ENCODE results near the gene GPR26.

Gene GPR26

DNA sequence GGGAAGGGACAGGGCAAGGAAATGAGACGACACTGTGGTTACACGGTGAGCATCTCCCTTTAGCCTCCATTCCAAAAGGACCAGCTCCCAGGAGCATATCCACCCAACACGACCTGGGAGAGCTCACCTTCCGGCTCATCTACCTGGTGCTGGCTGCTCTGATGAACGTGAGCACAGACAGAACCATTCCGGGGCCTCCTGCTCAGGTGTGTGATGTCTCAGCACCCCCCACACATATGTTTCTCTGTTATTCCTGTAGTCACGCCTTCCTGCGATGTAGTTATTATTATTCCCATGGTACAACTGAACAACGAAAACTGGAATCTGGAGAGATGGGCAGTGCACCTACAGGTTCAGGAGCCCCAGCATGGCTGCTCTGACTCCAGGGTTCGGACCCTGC is 20.5 kb upstream of the GPR26 start:
- DNase-seq (ENCODE audit: low read depth in 2 of 2): no peak

DNA sequence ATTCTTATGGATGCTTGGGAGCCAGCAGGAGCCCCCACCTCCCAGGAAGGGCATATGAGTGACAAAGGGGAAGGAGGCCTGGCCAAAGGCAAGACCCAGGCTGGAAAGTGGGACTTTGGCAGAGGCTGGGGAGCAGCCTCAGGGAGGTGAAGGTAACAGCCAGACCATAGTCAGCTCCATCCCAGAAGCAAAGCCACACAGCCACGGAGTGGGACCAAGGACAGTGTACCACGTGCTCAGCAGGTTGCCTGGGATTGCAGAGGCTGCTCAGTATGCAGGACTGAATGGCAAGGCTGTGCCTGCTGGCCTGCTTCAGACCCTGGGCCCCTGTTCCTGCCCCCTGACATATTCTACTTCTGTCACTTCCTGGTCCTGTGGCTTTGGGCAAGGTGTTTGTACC is 17.6 kb upstream of the GPR26 start:
- DNase-seq (ENCODE audit: low read depth in 2 of 2): no peak

DNA sequence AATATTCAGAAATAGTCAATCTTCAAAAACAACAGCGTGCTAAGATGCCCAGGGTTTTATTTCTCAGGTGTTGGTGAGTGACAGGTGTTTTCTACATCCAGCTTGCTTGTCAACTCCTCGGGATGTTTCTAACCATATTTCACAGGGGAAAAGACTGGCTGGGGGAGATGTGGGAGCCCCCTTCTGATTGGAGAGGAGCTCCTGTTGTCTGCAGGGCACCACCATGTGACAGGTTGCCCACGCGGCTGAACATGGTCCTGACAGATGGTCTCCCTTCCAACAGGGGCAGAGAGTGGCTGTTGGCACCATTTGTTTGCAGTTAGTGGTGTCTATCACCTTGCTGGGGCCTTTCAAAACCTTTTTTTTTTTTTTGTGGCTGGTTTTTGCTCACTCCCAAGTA is 16.5 kb upstream of the GPR26 start:
- no peak for DNase-seq (ENCODE audit: low read depth in 2 of 2)

DNA sequence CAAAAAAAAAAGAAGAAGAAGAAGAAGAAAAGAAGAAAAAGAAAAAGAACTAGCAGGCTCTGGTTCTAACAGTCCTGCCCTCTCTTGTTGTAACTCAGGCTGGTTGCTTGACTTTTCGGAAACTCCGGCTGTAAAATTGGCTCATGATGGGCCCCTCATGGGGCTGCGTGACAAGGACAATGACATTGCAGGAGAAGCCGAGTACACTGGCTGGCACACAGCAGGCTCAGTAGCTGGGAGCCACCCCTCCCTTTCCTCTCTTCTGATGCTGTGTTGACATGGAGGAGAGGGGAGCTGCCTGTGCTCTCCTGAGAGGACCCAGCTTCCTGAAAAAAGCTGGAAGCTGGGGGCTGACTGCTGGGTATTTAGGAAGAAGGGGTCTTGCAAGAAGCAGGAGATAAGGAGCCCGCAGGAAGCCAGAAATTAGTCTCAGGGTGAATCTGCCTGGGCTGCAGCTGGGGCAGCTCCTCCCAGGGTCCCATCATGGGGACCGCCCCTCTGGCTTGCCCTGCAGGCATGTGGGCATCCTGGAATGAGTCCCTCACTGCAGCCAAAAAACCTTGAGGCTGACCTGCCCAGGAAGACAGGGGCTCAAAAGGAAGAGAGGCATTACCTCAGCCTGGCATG is 14.6 kb upstream of the GPR26 start:
- DNase-seq (ENCODE audit: low read depth in 2 of 2): no peak

DNA sequence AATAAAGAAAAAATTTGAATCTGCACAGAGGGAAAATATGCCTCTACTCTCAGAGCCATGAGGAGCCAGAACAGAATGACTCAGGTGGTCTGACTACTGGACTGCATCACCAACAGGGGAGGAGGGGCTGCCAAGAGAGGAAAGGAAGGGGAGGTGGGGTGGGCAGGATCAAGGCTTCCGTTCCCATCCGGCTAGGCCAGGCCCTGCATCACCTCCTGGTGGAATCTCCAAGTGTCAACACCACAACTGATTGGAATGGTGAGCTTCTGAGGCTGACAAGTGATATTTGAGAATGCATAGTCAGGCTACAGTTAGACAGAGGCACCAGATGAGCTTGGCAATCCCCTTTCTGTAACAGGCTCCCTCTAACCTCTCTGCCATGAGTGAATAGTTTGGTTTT is 10.4 kb upstream of the GPR26 start:
- DNase-seq (ENCODE audit: low read depth in 2 of 2): no peak

DNA sequence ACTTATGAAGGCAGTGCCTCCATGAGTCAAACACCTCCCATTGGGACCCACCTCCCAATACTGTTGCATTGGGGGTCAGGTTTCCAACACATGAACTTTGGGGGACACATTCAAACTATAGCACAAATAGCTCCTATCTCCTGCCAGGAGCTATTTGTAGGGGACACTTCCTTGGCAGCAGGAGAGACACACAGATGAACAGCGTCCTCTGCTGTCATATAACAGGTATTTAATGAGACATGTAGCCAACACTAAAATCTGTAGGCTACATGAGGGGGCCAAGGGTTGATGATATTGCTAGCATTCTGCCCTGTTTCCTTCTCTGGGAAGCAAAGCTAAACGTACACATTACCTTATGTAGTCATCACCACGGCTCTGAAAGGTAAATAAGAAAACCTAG is 2.6 kb upstream of the GPR26 start:
- DNase-seq (ENCODE audit: low read depth in 2 of 2): no peak

DNA sequence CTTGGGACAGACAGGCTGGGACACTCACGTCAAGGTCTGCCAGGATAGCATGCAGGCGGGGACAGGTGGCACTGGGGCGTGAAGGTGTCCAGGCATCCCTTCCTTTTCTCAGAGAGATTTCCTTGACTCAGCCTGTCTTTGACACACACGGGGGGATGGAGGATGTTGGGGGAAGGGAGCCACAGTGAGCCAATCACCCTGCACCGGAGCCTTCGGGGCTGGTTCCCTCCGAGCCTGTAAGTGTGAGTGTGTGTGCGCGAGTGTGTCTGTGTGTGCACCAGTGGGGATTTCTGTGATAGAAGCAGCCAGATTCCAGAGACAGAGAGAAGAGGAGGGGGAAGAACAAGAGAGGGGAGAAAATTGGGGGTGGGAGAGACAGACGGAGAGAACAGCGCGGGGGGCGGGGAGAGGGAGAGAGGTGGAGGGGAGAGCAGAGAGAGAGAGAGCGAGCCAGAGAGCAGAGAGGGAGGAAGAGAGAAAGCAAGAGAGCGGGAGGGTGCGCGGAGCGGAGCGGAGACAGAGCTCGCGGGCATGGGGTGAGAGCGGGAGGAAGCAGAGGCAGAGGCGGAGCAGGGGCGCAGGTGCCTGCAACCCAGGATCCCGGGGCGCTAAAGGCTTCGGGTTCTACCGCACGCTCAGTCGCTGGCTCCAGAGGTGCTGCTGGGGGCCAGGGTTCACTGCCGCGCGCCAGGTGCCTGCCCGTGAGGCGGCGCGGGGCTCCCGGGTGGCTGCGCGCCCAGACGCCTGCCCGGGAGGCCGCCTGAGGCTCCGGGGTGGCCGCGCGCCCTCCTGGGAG is 466 bp upstream of the GPR26 start:
- DNase-seq (ENCODE audit: low read depth in 2 of 2): no peak

DNA sequence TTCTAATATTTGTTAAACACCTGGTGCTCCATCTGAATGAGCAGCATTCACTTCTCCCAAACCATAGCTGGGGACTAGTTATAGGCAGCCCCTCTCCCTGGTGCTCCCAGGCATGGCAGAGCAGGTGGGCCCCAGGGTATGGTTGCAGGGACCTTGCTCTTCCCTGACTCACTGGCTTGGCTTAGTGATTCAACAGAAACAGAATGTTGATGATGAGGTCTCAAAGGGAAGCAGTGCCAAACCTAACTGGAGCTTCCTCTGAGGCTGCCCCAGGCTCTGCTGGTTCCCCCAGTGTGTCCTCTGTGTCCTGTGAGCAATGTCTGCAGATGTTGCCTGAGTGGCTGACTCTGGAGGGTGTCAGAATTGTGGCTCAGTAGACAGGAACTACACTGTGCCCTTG is 3.7 kb downstream of the GPR26 start:
- DNase-seq (ENCODE audit: low read depth in 2 of 2): no peak

DNA sequence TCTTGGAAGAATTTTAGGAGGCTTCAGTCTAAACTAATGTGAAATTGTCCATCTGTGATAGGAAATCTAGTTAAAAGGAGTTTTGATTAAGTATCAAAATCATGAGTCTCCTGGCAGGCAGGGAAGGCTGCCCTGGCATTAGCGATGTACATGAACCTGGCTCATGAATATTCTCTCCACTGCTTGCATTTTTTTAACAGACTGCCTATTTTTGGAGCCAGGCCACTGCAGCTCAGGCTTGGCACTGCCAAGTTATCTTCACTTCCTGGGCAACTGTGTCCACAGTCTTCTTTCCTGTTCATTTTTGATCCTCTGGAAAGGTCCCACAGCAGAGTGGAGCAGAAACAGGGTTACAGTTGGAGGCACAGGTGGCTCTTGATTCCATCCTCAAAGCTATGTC is 7.0 kb downstream of the GPR26 start:
- DNase-seq (ENCODE audit: low read depth in 2 of 2): no peak

DNA sequence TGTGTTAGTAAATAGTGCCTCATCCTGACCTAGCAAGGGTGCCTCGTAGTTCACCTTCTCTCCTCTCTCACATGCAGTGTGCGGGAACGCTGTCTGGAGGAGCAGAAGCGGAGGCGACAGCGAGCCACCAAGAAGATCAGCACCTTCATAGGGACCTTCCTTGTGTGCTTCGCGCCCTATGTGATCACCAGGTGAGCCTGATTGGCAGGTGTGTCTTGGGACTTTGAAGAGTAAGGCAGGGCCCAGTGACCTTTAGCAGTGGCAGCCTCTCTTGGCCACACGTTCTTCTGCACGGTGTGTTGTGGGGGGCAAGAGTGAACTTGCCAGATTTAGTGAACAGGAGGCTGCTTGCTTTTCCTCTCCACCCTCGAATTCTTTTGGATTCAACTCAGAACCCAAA is 8.6 kb downstream of the GPR26 start:
- DNase-seq (ENCODE audit: low read depth in 2 of 2): no peak

DNA sequence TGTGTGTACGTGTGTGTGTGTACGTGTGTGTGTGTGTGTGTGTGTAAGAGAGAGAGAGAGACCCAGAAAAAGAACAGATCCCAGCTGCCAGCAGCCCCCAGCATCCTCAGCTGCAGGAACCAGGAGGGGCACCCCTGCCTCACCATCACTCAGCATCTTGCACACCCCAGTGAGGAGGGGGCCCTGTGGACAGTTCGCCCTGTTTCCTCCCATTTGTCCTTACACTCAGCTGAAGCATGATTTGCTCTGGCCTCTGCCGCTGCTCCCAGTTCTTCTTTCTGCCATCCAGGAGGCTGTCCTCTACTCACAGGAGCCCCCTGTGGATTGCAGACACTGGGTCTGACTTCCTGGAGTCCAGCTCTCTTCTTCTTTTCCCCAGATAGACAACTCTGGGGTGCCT is 9.7 kb downstream of the GPR26 start:
- DNase-seq (ENCODE audit: low read depth in 2 of 2): no peak

DNA sequence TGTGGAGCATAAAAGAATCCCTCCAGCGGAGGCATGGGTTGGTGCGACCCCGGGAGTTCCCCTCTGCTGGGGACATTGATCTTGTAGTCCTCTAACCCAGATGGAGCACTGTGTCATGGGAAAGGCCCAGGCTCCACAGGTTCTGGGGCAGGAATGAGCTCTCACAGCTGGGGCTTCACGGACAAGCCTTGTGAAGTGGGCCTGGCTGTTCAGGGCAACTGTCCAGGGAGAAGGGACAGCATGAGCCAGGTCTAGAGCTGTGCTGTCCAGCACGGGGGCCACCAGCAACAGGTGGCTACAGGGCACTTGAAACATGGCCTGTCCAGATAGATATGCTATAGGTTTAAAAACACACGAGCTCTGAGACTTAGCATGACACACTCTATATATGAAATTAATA is 11.4 kb downstream of the GPR26 start:
- DNase-seq (ENCODE audit: low read depth in 2 of 2): no peak

DNA sequence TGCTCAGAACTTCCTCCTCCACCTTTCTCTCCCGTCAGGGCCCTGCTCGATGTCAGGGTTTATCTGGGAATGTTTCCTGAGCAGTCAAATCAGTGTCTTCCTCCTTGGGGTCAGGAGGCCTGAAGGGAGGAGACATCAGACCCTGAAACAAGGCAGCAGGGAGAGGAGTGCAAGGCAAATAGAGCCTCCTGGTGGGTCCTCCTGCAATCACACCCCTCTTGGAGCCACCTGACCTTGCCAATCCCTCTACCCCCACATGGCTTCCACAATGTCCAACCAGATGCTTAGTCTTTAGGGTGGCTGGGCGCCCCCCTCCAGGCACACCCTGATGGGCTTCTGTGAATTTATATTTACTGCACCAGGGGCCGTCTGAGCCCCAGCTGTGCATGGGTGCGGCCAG is 12.2 kb downstream of the GPR26 start:
- no peak for DNase-seq (ENCODE audit: low read depth in 2 of 2)

DNA sequence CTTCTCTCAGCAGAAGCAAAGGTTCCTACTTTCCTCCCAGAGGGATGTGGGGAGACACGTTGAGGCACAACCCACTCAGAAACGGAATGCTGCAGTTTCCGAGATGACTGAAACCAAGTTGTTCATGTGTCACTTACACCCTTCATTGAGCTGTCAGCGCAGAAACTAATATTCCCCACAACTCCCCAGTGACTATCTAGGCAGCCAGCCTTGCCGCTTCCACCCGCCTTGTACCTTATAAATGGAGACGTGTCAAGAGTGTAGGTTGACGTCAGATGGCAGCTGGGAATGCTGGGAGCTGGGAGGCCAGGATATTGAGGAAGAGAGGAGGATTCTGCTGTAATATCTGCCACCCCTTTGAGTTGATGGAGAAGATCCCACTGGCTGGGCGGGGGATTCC is 15.1 kb downstream of the GPR26 start:
- no peak for DNase-seq (ENCODE audit: low read depth in 2 of 2)

DNA sequence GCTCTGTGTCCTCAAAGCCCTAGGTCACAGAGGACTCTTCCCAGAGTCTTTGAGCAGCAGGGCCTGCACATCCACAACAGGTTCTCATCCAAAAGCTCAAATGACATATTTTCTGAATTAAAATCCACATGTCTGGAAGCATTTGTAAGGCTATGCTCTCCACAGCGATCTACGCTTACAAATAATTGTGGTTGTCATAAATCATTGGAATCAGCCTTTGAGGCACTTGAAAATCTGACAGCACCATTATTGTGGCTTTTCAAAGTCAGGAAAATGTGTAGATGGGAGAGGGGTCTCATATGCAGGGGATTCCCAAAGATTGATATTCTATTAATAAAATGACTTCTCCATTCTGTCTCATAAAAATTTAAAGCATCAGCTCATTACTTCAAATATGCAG is 16.3 kb downstream of the GPR26 start:
- DNase-seq (ENCODE audit: low read depth in 2 of 2): no peak

DNA sequence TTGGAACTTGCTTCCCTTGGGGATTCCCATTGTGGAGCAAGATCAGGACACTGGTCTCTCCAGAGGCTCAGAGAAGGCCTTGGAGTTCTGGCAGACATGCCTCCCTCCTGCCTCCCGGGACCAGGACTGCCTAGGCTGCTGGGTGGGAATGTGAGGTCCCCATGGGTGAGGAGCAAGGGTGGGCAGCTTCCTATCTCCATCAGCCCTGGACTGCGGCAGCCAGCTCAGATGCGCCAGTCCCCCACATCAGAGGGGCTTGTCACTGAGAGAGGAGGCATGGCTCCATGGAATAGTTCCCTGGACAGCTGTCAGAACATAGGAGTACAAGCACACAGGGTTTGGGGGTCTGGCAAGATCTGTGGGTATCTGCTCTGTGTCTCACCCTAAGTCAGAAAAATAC is 17.3 kb downstream of the GPR26 start:
- DNase-seq (ENCODE audit: low read depth in 2 of 2): no peak

DNA sequence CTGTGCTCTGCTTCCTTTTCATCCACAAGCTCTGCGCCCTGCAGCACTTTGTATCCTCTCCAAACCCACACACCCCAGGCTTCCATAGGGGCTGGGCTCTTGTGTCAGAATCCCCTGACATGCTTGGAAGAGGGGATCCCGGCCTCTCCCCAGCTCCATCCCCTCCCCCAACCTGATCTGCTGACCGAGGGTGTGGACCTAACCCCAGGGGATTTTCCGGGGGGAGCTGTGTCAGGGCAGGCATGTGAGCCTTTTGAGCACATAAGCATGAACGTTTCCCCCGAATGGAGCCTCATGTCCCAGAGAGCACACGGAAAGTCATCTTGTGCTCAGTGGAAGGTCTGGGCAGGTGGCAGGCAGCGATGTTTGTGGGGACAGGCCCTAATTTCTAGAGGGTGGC is 17.7 kb downstream of the GPR26 start:
- no peak for DNase-seq (ENCODE audit: low read depth in 2 of 2)

DNA sequence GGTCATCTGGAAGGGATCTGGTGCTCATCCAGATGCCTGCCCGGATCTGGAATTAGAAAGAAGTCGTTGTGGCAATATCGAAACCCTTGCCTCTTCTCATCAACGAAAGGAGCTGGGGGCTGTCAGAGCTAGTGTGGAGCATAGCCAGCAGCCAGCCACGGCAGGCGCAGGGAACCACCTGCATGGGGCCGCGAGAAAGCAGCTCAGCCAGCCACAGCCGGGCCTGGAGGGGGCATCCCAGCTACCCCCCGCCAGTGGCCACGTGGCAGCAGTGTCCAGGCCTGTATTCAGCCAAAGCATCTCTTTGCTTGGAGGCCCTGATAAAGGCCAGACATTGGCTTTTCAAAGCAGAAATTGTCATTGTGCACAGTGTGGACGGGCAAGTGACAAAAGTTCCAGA is 19.1 kb downstream of the GPR26 start:
- DNase-seq (ENCODE audit: low read depth in 2 of 2): no peak

DNA sequence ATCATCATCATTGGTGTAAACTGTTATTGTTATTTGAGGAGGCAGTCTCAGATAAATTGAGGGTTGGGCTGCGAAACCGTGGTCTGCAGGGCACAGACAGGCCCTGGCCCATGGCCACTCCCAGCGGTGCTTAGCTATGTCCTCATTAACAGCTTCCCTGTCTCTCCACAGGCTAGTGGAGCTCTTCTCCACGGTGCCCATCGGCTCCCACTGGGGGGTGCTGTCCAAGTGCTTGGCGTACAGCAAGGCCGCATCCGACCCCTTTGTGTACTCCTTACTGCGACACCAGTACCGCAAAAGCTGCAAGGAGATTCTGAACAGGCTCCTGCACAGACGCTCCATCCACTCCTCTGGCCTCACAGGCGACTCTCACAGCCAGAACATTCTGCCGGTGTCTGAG is 21.6 kb downstream of the GPR26 start:
- no peak for DNase-seq (ENCODE audit: low read depth in 2 of 2)

DNA sequence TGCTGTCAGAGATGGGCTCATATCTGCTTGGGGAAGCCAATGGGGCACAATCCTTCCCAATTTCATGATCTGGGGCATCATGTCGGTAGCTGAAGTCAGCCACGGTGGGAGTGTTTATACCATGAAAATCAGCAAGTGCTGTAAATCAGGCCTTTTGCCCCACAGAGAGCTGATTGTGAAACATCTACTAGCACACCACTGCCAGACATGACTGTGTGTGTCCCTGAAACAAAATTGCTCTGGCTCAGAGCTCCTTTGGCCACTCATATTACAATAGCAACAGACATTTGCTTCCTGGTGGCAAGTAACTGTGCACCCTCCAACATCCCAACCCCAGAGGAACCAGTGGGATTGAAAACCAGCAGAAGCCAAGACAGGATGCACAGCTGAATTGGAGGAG is 23.7 kb downstream of the GPR26 start:
- no peak for DNase-seq (ENCODE audit: low read depth in 2 of 2)

DNA sequence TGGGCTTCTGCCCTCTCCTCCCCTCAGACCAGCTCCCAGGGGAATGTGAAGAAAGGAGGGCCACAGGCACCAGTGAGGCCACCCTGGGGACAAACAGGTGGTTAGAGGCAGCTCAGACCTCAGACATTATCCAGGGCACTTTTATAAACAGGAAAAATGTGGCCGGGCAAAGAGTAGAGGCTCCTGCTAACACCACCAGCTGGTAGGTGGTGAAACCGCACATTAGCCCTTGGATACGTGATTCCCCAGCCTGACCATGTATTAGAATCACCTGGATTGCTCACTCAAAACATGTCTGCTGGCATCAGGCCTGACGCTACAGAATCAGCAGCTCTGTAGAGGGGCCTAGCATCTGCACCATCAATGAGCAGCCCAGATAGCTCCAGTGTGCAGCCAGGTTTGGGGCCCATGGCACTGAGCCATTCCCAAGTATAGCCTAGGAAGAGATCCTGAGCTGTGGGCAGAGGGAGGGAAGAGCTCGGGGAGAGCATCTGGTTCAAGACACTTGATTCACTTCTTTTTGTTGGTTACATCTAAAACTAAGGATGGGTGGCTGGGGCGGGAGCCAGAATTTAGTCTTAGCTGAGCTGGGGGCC is 37.1 kb downstream of the GPR26 start:
- no peak for DNase-seq (ENCODE audit: low read depth in 2 of 2)

DNA sequence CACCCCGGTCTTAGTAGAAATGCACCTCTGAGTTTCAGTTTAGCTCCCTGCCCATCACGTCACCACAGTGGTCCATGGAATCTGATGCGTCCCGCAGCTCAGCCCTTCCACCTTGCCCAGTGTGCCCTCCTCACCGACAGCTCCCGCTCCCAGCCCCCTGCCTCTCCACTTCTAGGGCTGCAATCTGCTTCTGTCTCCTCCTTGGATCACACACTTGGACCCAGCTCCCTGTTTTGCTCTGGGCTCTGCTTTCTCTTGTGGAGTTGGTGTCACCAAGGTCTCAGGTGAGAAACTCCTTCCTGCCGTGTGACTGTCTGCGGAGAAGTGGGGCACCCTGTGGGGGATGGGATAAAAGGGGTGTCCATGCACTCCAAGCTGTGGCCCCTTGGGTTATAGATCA is 37.9 kb downstream of the GPR26 start:
- no peak for DNase-seq (ENCODE audit: low read depth in 2 of 2)

DNA sequence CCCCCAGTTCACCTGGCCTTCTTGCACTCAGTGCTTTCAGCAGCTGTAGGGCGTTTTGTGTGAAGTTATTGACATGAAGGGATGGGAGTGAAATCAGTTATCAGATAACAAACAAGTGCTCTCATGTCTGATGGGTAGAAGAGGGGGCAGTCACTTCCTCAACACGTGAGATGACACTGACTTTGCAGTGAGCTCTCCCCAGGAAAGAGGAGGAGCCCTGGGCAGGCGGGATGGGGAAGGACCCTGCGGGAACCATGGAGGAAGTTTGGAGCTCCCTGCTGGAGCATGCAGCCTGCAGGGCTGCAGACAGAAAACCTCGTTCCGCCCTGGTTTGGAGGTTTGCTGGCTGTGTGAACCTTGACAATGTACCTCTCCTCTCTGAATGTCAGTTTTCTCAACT is 38.7 kb downstream of the GPR26 start:
- no peak for DNase-seq (ENCODE audit: low read depth in 2 of 2)

DNA sequence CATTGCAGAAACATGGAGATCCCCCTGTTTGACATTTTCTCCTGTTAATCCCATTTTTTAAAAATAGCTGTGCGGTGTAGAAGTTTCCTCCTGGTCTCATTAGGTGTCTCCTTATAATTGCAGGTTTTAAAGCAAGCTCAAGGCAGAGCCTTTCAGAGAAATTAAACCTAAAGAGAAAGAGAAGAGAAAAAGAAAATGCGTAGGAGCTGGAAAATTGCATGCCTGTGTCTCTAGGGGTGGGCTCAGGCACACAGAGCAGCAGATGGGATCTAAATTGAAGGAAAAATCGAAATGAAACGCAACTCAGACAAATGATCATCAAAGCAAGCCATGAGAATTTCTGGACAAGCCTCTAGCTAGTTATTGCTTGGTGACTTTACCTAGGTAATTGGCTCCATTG is 40.1 kb downstream of the GPR26 start:
- no peak for DNase-seq (ENCODE audit: low read depth in 2 of 2)
